Activated T-cell treated with anti-CD3 and anti-CD28 coated beads, Interleukin-2, amount 50 U/mL, for 72 hours (primary cell): ENCODE results near the gene RBM38. TPM values are rescaled to one million over a fixed set of nuclear protein-coding genes. Genes with fewer than 3 reads are reported as not detected.

ENCODE experiments used
- ATAC-seq, 2 donors: fragments of 150-1000 bp; cut with Tn5 transposase; replicated peaks in 1 of 2; 2 replicates each; pipeline ENCODE4 v1.10.0; 2021; ENCODE audit warnings: moderate library complexity in 2 of 2, mild to moderate bottlenecking in 1 of 2
- DNase-seq, 2 donors: peaks; one replicate each; pipeline ENCODE4 v3.0.0; 2021 to 2022; ENCODE audit warnings: mixed read lengths in 1 of 2
- H3K27ac Mint-ChIP-seq: one replicate; pipeline ENCODE4 v1.8.0; 2022; ENCODE audit warnings: mild to moderate bottlenecking, moderate library complexity, mixed read lengths
- H3K27me3 Mint-ChIP-seq: one replicate; pipeline ENCODE4 v1.8.0; 2022; ENCODE audit warnings: low read depth, mixed read lengths
- H3K36me3 Mint-ChIP-seq, 2 donors: one replicate each; pipeline ENCODE4 v1.8.0; 2022; ENCODE audit warnings: mixed read lengths in 2 of 2, mild to moderate bottlenecking in 1 of 2; ENCODE audit not compliant: insufficient read depth in 2 of 2
- H3K4me1 Mint-ChIP-seq: one replicate; pipeline ENCODE4 v1.8.0; 2022; ENCODE audit warnings: low read depth, mixed read lengths
- H3K4me3 Mint-ChIP-seq, 2 donors: one replicate each; pipeline ENCODE4 v1.8.0; 2022; ENCODE audit warnings: mild to moderate bottlenecking in 2 of 2, mixed read lengths in 2 of 2, moderate library complexity in 2 of 2
- H3K9me3 Mint-ChIP-seq, 2 donors: one replicate each; pipeline ENCODE4 v1.8.0; 2022; ENCODE audit warnings: mixed read lengths in 2 of 2
- total RNA-seq, 2 donors: library from RNA; stranded (reverse); gene quantifications; one replicate each; pipeline ENCODE4 v1.2.3, GENCODE V29; 2022

Gene RBM38
- total RNA-seq, 2 donors from 2014 or later: 61.4 to 79.8 TPM

GRCh38 chr20:57405236-57406016 is 14.2 kb downstream of the RBM38 start:
- Mint-ChIP-seq H3K4me1 (peaks cover 24% of the 10 kb centered on the region), H3K27ac (no peak overlapping the region), H3K27me3 (no peaks in the 10 kb centered on the region), H3K9me3 (no peaks in the 10 kb centered on the region), H3K4me3 (no peak overlapping the region), H3K36me3 (peaks cover 3 to 12% of the 10 kb centered on the region in 2 donors)
- no peak for ATAC-seq
- DNase-seq: no peak

DNA sequence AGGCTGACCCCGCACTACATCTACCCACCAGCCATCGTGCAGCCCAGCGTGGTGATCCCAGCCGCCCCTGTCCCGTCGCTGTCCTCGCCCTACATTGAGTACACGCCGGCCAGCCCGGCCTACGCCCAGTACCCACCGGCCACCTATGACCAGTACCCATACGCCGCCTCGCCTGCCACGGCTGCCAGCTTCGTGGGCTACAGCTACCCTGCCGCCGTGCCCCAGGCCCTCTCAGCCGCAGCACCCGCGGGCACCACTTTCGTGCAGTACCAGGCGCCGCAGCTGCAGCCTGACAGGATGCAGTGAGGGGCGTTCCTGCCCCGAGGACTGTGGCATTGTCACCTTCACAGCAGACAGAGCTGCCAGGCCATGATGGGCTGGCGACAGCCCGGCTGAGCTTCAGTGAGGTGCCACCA is 16.4 kb downstream of the RBM38 start:
- H3K27me3 Mint-ChIP-seq: no peaks in the 10 kb centered on the region
- DNase-seq (no peak), ATAC-seq (no peak)
- H3K4me3 Mint-ChIP-seq: no peak overlapping the region
- H3K9me3 Mint-ChIP-seq: no peaks in the 10 kb centered on the region
- peaks cover 5% of the 10 kb centered on the region for H3K4me1 Mint-ChIP-seq
- no peak overlapping the region for H3K27ac Mint-ChIP-seq
- H3K36me3 Mint-ChIP-seq: peaks cover 0 to 4% of the 10 kb centered on the region in 2 donors

DNA sequence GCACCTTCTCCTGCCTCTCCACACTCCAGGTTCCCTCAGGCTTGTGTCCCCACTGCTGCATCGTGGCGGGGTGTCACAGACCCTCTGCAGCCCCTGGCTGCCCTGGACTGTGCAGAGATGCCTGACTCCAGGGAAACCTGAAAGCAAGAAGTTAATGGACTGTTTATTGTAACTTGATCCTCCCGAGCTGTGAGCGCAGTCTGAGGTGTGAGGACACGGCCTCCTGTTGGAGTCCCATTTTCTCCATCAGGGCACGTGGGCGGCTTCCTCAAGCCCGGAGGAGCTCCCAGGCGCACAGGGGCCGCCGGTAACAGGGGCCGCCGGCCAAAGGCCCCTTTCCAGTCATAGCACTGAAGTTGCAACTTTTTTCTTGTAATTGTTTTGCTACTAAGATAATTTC is 16.9 kb downstream of the RBM38 start:
- ATAC-seq (no peak), DNase-seq (no peak)
- Mint-ChIP-seq H3K36me3 (peaks cover 0 to 2% of the 10 kb centered on the region in 2 donors), H3K9me3 (no peaks in the 10 kb centered on the region), H3K27me3 (no peaks in the 10 kb centered on the region), H3K4me1 (no peaks in the 10 kb centered on the region), H3K4me3 (no peak overlapping the region), H3K27ac (no peak overlapping the region)

- Mint-ChIP-seq H3K4me3 (no peak overlapping the region), H3K27ac (no peak overlapping the region), H3K9me3 (no peaks in the 10 kb centered on the region), H3K27me3 (no peaks in the 10 kb centered on the region), H3K4me1 (no peaks in the 10 kb centered on the region), H3K36me3 (peaks cover 0 to 1% of the 10 kb centered on the region in 2 donors)
- DNase-seq (no peak), ATAC-seq (no peak)
Measured at GRCh38 chr20:57408536-57409233, 17.5 kb downstream of the RBM38 start.

- H3K27me3 Mint-ChIP-seq: no peaks in the 10 kb centered on the region
- DNase-seq (no peak), ATAC-seq (no peak)
- no peaks in the 10 kb centered on the region for H3K4me1 Mint-ChIP-seq
- no peaks in the 10 kb centered on the region for H3K9me3 Mint-ChIP-seq
- no peak overlapping the region for H3K27ac Mint-ChIP-seq
- H3K4me3 Mint-ChIP-seq: no peak overlapping the region
- H3K36me3 Mint-ChIP-seq: peaks cover 0 to 1% of the 10 kb centered on the region in 2 donors
Measured at GRCh38 chr20:57409316-57409671, 18.1 kb downstream of the RBM38 start.

DNA sequence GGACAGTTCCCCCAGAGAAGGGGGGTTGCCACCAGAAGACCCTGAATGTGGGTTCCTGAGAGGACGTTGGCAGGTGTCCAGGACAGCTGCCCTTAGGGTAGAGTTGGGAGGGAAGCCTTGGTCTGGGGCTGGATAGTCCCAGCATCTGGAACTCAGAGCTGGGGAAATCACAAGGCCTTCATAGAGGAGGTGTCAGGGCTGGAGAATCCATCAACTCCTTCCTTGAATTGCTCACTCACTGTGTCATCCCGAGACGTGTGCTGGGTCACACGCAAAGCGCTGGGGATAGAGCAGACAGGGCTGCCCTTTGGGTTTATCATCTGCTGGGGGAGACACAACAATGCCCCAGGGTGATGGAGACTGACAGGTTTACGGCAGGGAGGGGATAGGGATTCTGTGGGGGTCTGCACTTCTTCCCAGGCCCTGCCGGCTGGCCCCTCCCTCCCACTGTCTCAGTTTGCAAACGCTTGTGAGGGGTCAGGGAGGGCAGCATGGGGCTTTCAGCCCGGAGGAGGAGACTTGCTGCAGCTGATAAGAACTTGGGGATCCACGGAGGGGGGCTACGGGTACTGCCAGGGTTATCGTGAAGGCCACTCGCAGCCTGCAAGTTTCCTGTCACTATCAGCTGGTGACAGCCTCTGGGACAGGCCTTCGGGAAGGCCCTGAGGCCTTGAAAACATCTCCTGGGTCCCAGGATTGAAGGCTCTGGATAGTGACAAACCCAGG is 18.6 kb downstream of the RBM38 start:
- no peaks in the 10 kb centered on the region for H3K4me1 Mint-ChIP-seq
- H3K36me3 Mint-ChIP-seq: peaks cover 0 to 1% of the 10 kb centered on the region in 2 donors
- H3K27me3 Mint-ChIP-seq: no peaks in the 10 kb centered on the region
- ATAC-seq: no peak
- no peak overlapping the region for H3K4me3 Mint-ChIP-seq
- DNase-seq: no peak
- no peaks in the 10 kb centered on the region for H3K9me3 Mint-ChIP-seq
- H3K27ac Mint-ChIP-seq: no peak overlapping the region

- no peak for DNase-seq
- H3K36me3 Mint-ChIP-seq: peaks cover 0 to 1% of the 10 kb centered on the region in 2 donors
- H3K4me1 Mint-ChIP-seq: no peaks in the 10 kb centered on the region
- no peaks in the 10 kb centered on the region for H3K27me3 Mint-ChIP-seq
- H3K4me3 Mint-ChIP-seq: no peak overlapping the region
- no peak overlapping the region for H3K27ac Mint-ChIP-seq
- no peaks in the 10 kb centered on the region for H3K9me3 Mint-ChIP-seq
- ATAC-seq: no peak
Measured at GRCh38 chr20:57410398-57410920, 19.3 kb downstream of the RBM38 start.

DNA sequence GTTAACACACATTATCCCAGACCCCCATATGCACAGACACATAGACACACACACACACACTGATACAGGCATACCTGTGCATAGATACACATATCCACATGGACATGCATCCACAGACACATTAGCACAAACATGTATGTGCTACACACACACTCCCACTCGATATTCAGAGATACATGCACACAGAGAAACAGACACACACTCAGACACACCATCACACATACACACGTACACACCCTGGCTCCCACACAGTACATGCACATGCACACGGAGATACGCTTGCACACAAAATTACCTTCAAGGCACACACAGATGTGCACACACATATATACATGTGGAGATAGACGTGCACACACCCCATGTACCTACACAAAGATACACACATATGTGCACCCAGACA is 19.7 kb downstream of the RBM38 start:
- H3K27ac Mint-ChIP-seq: no peak overlapping the region
- DNase-seq (no peak), ATAC-seq (no peak)
- no peaks in the 10 kb centered on the region for H3K9me3 Mint-ChIP-seq
- H3K4me1 Mint-ChIP-seq: no peaks in the 10 kb centered on the region
- no peak overlapping the region for H3K4me3 Mint-ChIP-seq
- H3K27me3 Mint-ChIP-seq: no peaks in the 10 kb centered on the region
- H3K36me3 Mint-ChIP-seq: peaks cover 0 to 1% of the 10 kb centered on the region in 2 donors

- ATAC-seq (peak; percentile 10 to 16), DNase-seq (no peak)
- H3K4me1 Mint-ChIP-seq: no peaks in the 10 kb centered on the region
- no peak overlapping the region for H3K4me3 Mint-ChIP-seq
- no peak overlapping the region for H3K27ac Mint-ChIP-seq
- no peaks in the 10 kb centered on the region for H3K9me3 Mint-ChIP-seq
- H3K27me3 Mint-ChIP-seq: no peaks in the 10 kb centered on the region
- peaks cover 0 to 1% of the 10 kb centered on the region in 2 donors for H3K36me3 Mint-ChIP-seq
Measured at GRCh38 chr20:57411406-57412283, 20.4 kb downstream of the RBM38 start.

GRCh38 chr20:57412347-57413029 is 21.3 kb downstream of the RBM38 start:
- Mint-ChIP-seq H3K4me3 (no peak overlapping the region), H3K27me3 (no peaks in the 10 kb centered on the region), H3K4me1 (no peaks in the 10 kb centered on the region), H3K27ac (no peak overlapping the region), H3K9me3 (no peaks in the 10 kb centered on the region), H3K36me3 (no peaks in the 10 kb centered on the region)
- peak; percentile 54 to 60 for ATAC-seq
- peak in 1 of 2 donors; percentile 38 for DNase-seq

- ATAC-seq (no peak), DNase-seq (no peak)
- H3K36me3 Mint-ChIP-seq: no peaks in the 10 kb centered on the region
- H3K9me3 Mint-ChIP-seq: no peaks in the 10 kb centered on the region
- no peak overlapping the region for H3K27ac Mint-ChIP-seq
- no peaks in the 10 kb centered on the region for H3K27me3 Mint-ChIP-seq
- H3K4me1 Mint-ChIP-seq: no peaks in the 10 kb centered on the region
- H3K4me3 Mint-ChIP-seq: no peak overlapping the region
Measured at GRCh38 chr20:57413986-57414385, 22.8 kb downstream of the RBM38 start.
